CD14-positive monocyte (primary cell): ENCODE data around the gene ACVR1B. TPM values are rescaled to one million over a fixed set of nuclear protein-coding genes. Genes with fewer than 3 reads are reported as not detected.

Experiments
- DNase-seq, 3 donors: peaks; one replicate each; pipeline ENCODE4 v3.0.0-alpha.2; 2011 to 2022
- H2AFZ ChIP-seq: 2 replicates; pipeline ENCODE4 v1.6.0; 2012; ENCODE audit warnings: mild to moderate bottlenecking, low read depth, low read length, inconsistent platforms; ENCODE audit not compliant: insufficient read depth, poor library complexity, severe bottlenecking
- H3K27ac ChIP-seq, 2 donors: 1 replicate in 1 of 2; 2 replicates in 1 of 2; pipeline ENCODE4 v1.5.1; 2012 to 2013; ENCODE audit warnings: low read length in 2 of 2, control low read depth in 1 of 2, inconsistent platforms in 1 of 2, low read depth in 1 of 2, mild to moderate bottlenecking in 1 of 2
- H3K27me3 ChIP-seq, 2 donors: one replicate each; pipeline versions ENCODE4 v1.6.0 to v1.6.1; 2011 to 2013; ENCODE audit warnings: low read length in 2 of 2; ENCODE audit not compliant: control insufficient read depth in 2 of 2, insufficient read depth in 2 of 2
- H3K36me3 ChIP-seq, 2 donors: replicated peaks in 1 of 2; 1 replicate in 1 of 2; 2 replicates in 1 of 2; pipeline versions ENCODE4 v1.5.1 to v1.6.1; 2012 to 2013; ENCODE audit warnings: low read length in 2 of 2, control low read depth in 1 of 2, inconsistent platforms in 1 of 2, mild to moderate bottlenecking in 1 of 2; ENCODE audit not compliant: insufficient read depth in 2 of 2, control insufficient read depth in 1 of 2
- H3K4me1 ChIP-seq, 2 donors: 1 replicate in 1 of 2; 2 replicates in 1 of 2; pipeline versions ENCODE4 v1.5.1 to v1.6.1; 2012 to 2013; ENCODE audit warnings: low read length in 2 of 2, control low read depth in 1 of 2, inconsistent platforms in 1 of 2, mild to moderate bottlenecking in 1 of 2, moderate library complexity in 1 of 2; ENCODE audit not compliant: insufficient read depth in 2 of 2, control insufficient read depth in 1 of 2
- H3K4me2 ChIP-seq: replicated peaks from 2 replicates; pipeline ENCODE3; 2012; ENCODE audit warnings: low read length, moderate library complexity, mild to moderate bottlenecking; ENCODE audit not compliant: poor library complexity, severe bottlenecking; ENCODE audit errors: extremely low read depth
- H3K4me3 ChIP-seq, 3 experiments: fragments of 200-600 bp in 1 of 3; sonication (generic) in 1 of 3; replicated peaks in 1 of 3; 1 replicate in 2 of 3; 2 replicates in 1 of 3; pipeline ENCODE4 v1.5.1; 2011 to 2013; ENCODE audit warnings: low read length in 3 of 3, mild to moderate bottlenecking in 3 of 3, control low read depth in 2 of 3, low read depth in 2 of 3, inconsistent platforms in 1 of 3, moderate library complexity in 1 of 3
- H3K79me2 ChIP-seq: 2 replicates; pipeline ENCODE4 v1.6.0; 2012; ENCODE audit warnings: mild to moderate bottlenecking, control low read depth, inconsistent platforms, low read length, moderate library complexity; ENCODE audit not compliant: insufficient read depth
- H3K9ac ChIP-seq: 2 replicates; pipeline ENCODE4 v1.6.0; 2017; ENCODE audit warnings: low read length, mild to moderate bottlenecking; ENCODE audit not compliant: insufficient read depth, poor library complexity, severe bottlenecking
- H3K9me3 ChIP-seq, 2 donors: replicated peaks in 1 of 2; 1 replicate in 1 of 2; 2 replicates in 1 of 2; pipeline versions ENCODE4 v1.5.1 to v1.6.1; 2012 to 2013; ENCODE audit warnings: low read length in 2 of 2, control low read depth in 1 of 2; ENCODE audit not compliant: control insufficient read depth in 1 of 2, insufficient read depth in 1 of 2
- H4K20me1 ChIP-seq: 2 replicates; pipeline ENCODE4 v1.6.0; 2012; ENCODE audit warnings: mild to moderate bottlenecking, low read length, control low read depth, moderate library complexity; ENCODE audit not compliant: insufficient read depth
- H3K27ac Mint-ChIP-seq, 7 donors: one replicate each; pipeline ENCODE4 v1.8.0; 2020; ENCODE audit warnings: mild to moderate bottlenecking in 7 of 7, mixed read lengths in 7 of 7, moderate library complexity in 6 of 7, inconsistent platforms in 2 of 7
- H3K27me3 Mint-ChIP-seq, 3 donors: one replicate each; pipeline ENCODE4 v1.8.0; 2021 to 2022; ENCODE audit warnings: low read depth in 3 of 3, mild to moderate bottlenecking in 3 of 3, mixed read lengths in 3 of 3, moderate library complexity in 3 of 3, inconsistent platforms in 1 of 3
- H3K36me3 Mint-ChIP-seq, 2 donors: one replicate each; pipeline ENCODE4 v1.8.0; 2020; ENCODE audit warnings: mixed read lengths in 2 of 2, inconsistent platforms in 1 of 2, mild to moderate bottlenecking in 1 of 2
- H3K4me1 Mint-ChIP-seq: one replicate; pipeline ENCODE4 v1.8.0; 2020; ENCODE audit warnings: mild to moderate bottlenecking, mixed read lengths
- H3K4me3 Mint-ChIP-seq, 2 donors: one replicate each; pipeline ENCODE4 v1.8.0; 2020; ENCODE audit warnings: mild to moderate bottlenecking in 2 of 2, mixed read lengths in 2 of 2, moderate library complexity in 1 of 2
- H3K9me3 Mint-ChIP-seq, 7 donors: one replicate each; pipeline ENCODE4 v1.8.0; 2020 to 2022; ENCODE audit warnings: mixed read lengths in 7 of 7, mild to moderate bottlenecking in 6 of 7, moderate library complexity in 6 of 7, inconsistent platforms in 2 of 7
- WGBS: methylation state at CpG from one replicate; pipeline ENCODE4 v1.1.5; 2013; ENCODE audit warnings: missing lambda C conversion rate; ENCODE audit not compliant: insufficient coverage; 5-methylcytosine and 5-hydroxymethylcytosine counted together
- intact Hi-C, 2 donors: fragments of 100-400 bp; cut with micrococcal nuclease; formaldehyde crosslinking; loops; one replicate each; pipeline versions ENCODE4 v1.15.0 to v1.15.1; 2023
- polyA plus RNA-seq, 3 donors: library from polyadenylated mRNA; depleted of rRNA in 1 of 3; unstranded in 2 of 3; stranded (reverse) in 1 of 3; fragments of 300-500 nt in 2 of 3; fragments of >200 nt in 1 of 3; fragmentation: Illumina TruSeq in 2 of 3; gene quantifications; 1 replicate in 2 of 3; 2 replicates in 1 of 3; pipeline ENCODE4 v1.2.3, GENCODE V29; 2012 to 2021
- TF ChIP-seq, protein P1 (sequence below): fragments of 200-600 bp; IDR thresholded peaks from one replicate; pipeline ENCODE4 v1.8.0; 2022; ENCODE audit warnings: antibody characterized with exemption, mild to moderate bottlenecking

Gene ACVR1B
- polyA plus RNA-seq, 3 donors = 1.8 to 18.5 (median 3.9) TPM

DNA sequence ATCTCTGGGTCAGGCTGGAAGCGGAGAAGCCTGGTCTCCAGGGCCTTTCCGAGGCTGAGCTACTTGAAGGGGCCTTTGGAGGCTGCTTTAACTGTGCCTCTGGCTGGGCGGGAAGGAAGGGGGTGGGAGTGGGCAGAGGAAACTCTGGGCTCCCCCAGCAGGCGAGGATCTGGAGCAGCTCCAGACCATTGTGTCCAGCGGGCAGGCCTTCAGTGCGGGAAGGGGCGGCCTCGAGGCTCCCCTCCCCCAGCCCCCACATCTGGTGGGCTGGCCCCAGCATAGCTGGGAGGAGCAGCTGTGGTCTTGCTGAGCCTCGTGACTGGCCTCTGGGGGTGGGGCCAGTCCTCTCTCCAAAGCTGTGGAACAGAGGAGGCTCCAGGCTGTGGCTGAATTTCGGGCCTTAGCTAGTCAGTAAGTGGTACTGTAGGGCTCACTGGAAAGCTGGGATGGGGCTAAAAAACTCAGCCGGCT is 58.7 kb downstream of the ACVR1B start:
- H4K20me1 ChIP-seq = peaks cover 46% of the 10 kb centered on the region
- intact Hi-C loops = no loop called here
- peaks cover 32% of the 10 kb centered on the region for H3K4me1 Mint-ChIP-seq
- DNase-seq = no peak
- peaks cover 26 to 37% of the 10 kb centered on the region in 2 donors for H3K4me1 ChIP-seq
- peak overlapping the region in 1 of 7 donors; percentile 6 for H3K27ac Mint-ChIP-seq
- H3K27ac ChIP-seq = no peak overlapping the region
- H3K9ac ChIP-seq = no peak overlapping the region
- no peaks in the 10 kb centered on the region for H3K79me2 ChIP-seq
- H3K27me3 ChIP-seq = peaks cover 9 to 32% of the 10 kb centered on the region in 2 donors
- peaks cover 0 to 20% (median 8%) of the 10 kb centered on the region in 7 donors for H3K9me3 Mint-ChIP-seq
- peaks cover 27 to 44% (median 40%) of the 10 kb centered on the region in 3 donors for H3K27me3 Mint-ChIP-seq
- peak overlapping the region in 1 of 3 experiments; percentile 9 for H3K4me3 ChIP-seq
- no peaks in the 10 kb centered on the region for H3K9me3 ChIP-seq
- H2AFZ ChIP-seq = no peak overlapping the region
- TF ChIP-seq, protein P1, sequence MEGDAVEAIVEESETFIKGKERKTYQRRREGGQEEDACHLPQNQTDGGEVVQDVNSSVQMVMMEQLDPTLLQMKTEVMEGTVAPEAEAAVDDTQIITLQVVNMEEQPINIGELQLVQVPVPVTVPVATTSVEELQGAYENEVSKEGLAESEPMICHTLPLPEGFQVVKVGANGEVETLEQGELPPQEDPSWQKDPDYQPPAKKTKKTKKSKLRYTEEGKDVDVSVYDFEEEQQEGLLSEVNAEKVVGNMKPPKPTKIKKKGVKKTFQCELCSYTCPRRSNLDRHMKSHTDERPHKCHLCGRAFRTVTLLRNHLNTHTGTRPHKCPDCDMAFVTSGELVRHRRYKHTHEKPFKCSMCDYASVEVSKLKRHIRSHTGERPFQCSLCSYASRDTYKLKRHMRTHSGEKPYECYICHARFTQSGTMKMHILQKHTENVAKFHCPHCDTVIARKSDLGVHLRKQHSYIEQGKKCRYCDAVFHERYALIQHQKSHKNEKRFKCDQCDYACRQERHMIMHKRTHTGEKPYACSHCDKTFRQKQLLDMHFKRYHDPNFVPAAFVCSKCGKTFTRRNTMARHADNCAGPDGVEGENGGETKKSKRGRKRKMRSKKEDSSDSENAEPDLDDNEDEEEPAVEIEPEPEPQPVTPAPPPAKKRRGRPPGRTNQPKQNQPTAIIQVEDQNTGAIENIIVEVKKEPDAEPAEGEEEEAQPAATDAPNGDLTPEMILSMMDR = no peak
- peak overlapping the region in 1 of 2 donors; percentile 20 for H3K4me3 Mint-ChIP-seq
- 27% methylated on average over 8 of the region's 11 CpGs for WGBS
- H3K4me2 ChIP-seq = no peak overlapping the region
- H3K36me3 ChIP-seq = no peaks in the 10 kb centered on the region
- peaks cover 21 to 31% of the 10 kb centered on the region in 2 donors for H3K36me3 Mint-ChIP-seq

DNA sequence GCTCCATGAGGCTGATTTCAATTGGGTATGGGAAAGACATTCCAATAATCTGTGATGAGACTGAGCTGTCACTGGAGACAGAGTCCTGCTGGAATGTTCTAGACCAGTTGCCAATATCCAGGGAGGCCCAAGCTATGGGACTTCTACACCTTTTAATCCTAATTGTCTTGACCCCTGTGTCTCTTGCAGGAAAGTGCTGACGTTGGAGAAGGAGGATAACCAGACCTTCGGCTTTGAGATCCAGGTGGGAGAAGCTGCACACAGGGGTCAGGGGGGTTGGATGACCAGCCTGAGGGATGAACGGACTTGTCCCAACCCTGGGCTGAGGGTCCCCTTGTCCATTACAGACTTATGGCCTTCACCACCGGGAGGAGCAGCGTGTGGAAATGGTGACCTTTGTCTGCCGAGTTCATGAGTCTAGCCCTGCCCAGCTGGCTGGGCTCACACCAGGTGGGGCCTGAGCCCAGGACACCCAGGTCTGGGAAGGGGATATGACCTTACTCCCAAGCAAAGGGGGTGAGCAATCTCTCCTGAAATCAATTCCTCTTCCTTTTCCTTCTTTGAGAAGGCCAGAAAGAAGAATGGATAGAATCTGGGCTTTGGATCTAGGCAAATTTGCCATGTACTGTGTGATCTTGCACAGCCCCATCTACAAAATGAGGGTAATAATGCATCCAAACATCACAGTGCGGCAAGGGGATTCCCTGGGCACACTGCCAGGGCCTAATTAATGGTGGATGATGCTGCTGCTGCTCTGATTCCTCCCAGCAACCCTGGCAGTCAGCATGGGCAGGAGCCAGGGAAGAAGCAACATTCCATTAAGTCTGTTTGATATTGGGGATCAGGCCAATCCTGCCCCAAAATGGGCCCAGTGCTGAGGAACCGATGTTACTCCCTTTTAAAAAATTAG is 59.4 kb downstream of the ACVR1B start:
- Histone ChIP-seq H4K20me1 (peaks cover 46% of the 10 kb centered on the region), H3K4me2 (no peak overlapping the region), H3K79me2 (no peaks in the 10 kb centered on the region), H3K9me3 (no peaks in the 10 kb centered on the region), H3K9ac (no peak overlapping the region), H3K36me3 (no peaks in the 10 kb centered on the region), H2AFZ (no peak overlapping the region), H3K27ac (no peak overlapping the region), H3K4me3 (no peak overlapping the region), H3K27me3 (peaks cover 9 to 31% of the 10 kb centered on the region in 2 donors), H3K4me1 (peaks cover 19 to 29% of the 10 kb centered on the region in 2 donors)
- H3K27ac Mint-ChIP-seq = peak overlapping the region in 2 of 7 donors; percentile 37 to 50
- H3K9me3 Mint-ChIP-seq = peaks cover 0 to 20% (median 8%) of the 10 kb centered on the region in 7 donors
- H3K4me3 Mint-ChIP-seq = no peak overlapping the region
- H3K36me3 Mint-ChIP-seq = peaks cover 21 to 28% of the 10 kb centered on the region in 2 donors
- 85% methylated on average over 5 of the region's 8 CpGs for WGBS
- intact Hi-C loops = no loop called here
- DNase-seq = no peak
- TF ChIP-seq, protein P1 = no peak
- H3K4me1 Mint-ChIP-seq = peaks cover 25% of the 10 kb centered on the region
- peaks cover 27 to 41% (median 34%) of the 10 kb centered on the region in 3 donors for H3K27me3 Mint-ChIP-seq
